Liver (tissue), 9 donors: ENCODE results near the gene RIMBP2. TPM values are rescaled to one million over a fixed set of nuclear protein-coding genes. Genes with fewer than 3 reads are reported as not detected.

Source experiments
- DNase-seq: peaks from one replicate; pipeline ENCODE4 v3.0.0-alpha.2; 2017; ENCODE audit warnings: low spot score
- H3K27ac ChIP-seq, 2 donors: one replicate each; pipeline ENCODE4 v1.7.0; 2013; ENCODE audit warnings: inconsistent platforms in 2 of 2, low read length in 2 of 2, control low read depth in 1 of 2, low read depth in 1 of 2, mild to moderate bottlenecking in 1 of 2
- H3K27me3 ChIP-seq, 4 donors: one replicate each; pipeline versions ENCODE4 v1.6.1 to v1.7.0; 2013; ENCODE audit warnings: low read length in 3 of 4, inconsistent platforms in 1 of 4, mild to moderate bottlenecking in 1 of 4, moderate library complexity in 1 of 4; ENCODE audit not compliant: control insufficient read depth in 4 of 4, insufficient read depth in 4 of 4
- H3K36me3 ChIP-seq, 4 donors: one replicate each; pipeline versions ENCODE4 v1.6.1 to v1.7.0; 2013; ENCODE audit warnings: low read length in 3 of 4, mild to moderate bottlenecking in 3 of 4, low read depth in 1 of 4, moderate library complexity in 1 of 4; ENCODE audit not compliant: control insufficient read depth in 4 of 4, insufficient read depth in 3 of 4
- H3K4me1 ChIP-seq, 4 donors: one replicate each; pipeline versions ENCODE4 v1.6.1 to v1.7.0; 2013; ENCODE audit warnings: low read length in 3 of 4, mild to moderate bottlenecking in 3 of 4, moderate library complexity in 1 of 4; ENCODE audit not compliant: control insufficient read depth in 4 of 4, insufficient read depth in 4 of 4
- H3K4me3 ChIP-seq, 3 donors: one replicate each; pipeline versions ENCODE4 v1.6.1 to v1.7.0; 2013; ENCODE audit warnings: low read length in 3 of 3, control low read depth in 1 of 3, low read depth in 1 of 3, mild to moderate bottlenecking in 1 of 3
- H3K9ac ChIP-seq, 2 donors: one replicate each; pipeline ENCODE4 v1.7.0; 2013; ENCODE audit warnings: low read length in 2 of 2, mild to moderate bottlenecking in 2 of 2, moderate library complexity in 2 of 2, control low read depth in 1 of 2, low read depth in 1 of 2
- H3K9me3 ChIP-seq, 4 donors: one replicate each; pipeline versions ENCODE4 v1.6.1 to v1.7.0; 2013; ENCODE audit warnings: low read length in 3 of 4; ENCODE audit not compliant: control insufficient read depth in 4 of 4
- EGR1 ChIP-seq, 2 donors: IDR thresholded peaks; 2 replicates each; pipeline ENCODE4 v1.6.1; 2016 to 2018; ENCODE audit warnings: antibody characterized with exemption in 2 of 2, low read depth in 2 of 2
- FOXA1 ChIP-seq: IDR thresholded peaks from 2 replicates; pipeline ENCODE4 v1.6.1; 2016; ENCODE audit warnings: antibody characterized with exemption
- FOXA2 ChIP-seq: IDR thresholded peaks from 2 replicates; pipeline ENCODE4 v1.6.1; 2016; ENCODE audit warnings: antibody characterized with exemption
- GABPA ChIP-seq, 2 donors: IDR thresholded peaks in 1 of 2; conservative IDR thresholded peaks in 1 of 2; 2 replicates each; pipeline ENCODE4 v1.6.1; 2016; ENCODE audit warnings: antibody characterized with exemption in 2 of 2, mild to moderate bottlenecking in 1 of 2, moderate library complexity in 1 of 2
- HNF4A ChIP-seq, 2 donors: conservative IDR thresholded peaks; 2 replicates each; pipeline ENCODE4 v1.6.1; 2016; ENCODE audit warnings: antibody characterized with exemption in 2 of 2, mild to moderate bottlenecking in 2 of 2
- HNF4G ChIP-seq: IDR thresholded peaks from 2 replicates; pipeline ENCODE4 v1.6.1; 2016; ENCODE audit warnings: antibody characterized with exemption
- JUND ChIP-seq, 2 donors: IDR thresholded peaks; 2 replicates each; pipeline ENCODE4 v1.6.1; 2016; ENCODE audit warnings: antibody characterized with exemption in 2 of 2
- NR2F2 ChIP-seq: IDR thresholded peaks from 2 replicates; pipeline ENCODE4 v1.6.1; 2016; ENCODE audit warnings: antibody characterized with exemption
- RAD21 ChIP-seq, 2 donors: IDR thresholded peaks; 2 replicates each; pipeline ENCODE4 v1.6.1; 2016; ENCODE audit warnings: antibody characterized with exemption in 2 of 2, mild to moderate bottlenecking in 2 of 2
- RXRA ChIP-seq, 2 donors: IDR thresholded peaks; 2 replicates each; pipeline ENCODE4 v1.6.1; 2017 to 2018; ENCODE audit warnings: antibody characterized with exemption in 2 of 2, mild to moderate bottlenecking in 1 of 2
- SP1 ChIP-seq: IDR thresholded peaks from 2 replicates; pipeline ENCODE4 v1.6.1; 2018; ENCODE audit warnings: antibody characterized with exemption, mild to moderate bottlenecking
- TAF1 ChIP-seq: conservative IDR thresholded peaks from 2 replicates; pipeline ENCODE4 v1.6.1; 2016; ENCODE audit warnings: antibody characterized with exemption, mild to moderate bottlenecking
- YY1 ChIP-seq: IDR thresholded peaks from 2 replicates; pipeline ENCODE4 v1.6.1; 2016; ENCODE audit warnings: antibody characterized with exemption, mild to moderate bottlenecking
- WGBS: extraction: QIAGEN DNeasy Blood & Tissue Kit; methylation state at CpG from one replicate; pipeline ENCODE4 v1.1.7; 2013; 5-methylcytosine and 5-hydroxymethylcytosine counted together
- polyA plus RNA-seq, 2 donors: library from polyadenylated mRNA; stranded (reverse) in 1 of 2; unstranded in 1 of 2; fragments of 200-250 nt in 1 of 2; fragments of >200 nt in 1 of 2; fragmentation: Nextera tagmentation in 1 of 2; extraction: Ambion mirVana in 1 of 2; gene quantifications; one replicate each; pipeline versions ENCODE4 v1.2.1 to v1.2.3, GENCODE V29; 2013 to 2015
- total RNA-seq, 2 donors: library from RNA; depleted of rRNA; stranded (reverse); fragments of >200 nt; gene quantifications; one replicate each; pipeline ENCODE4 v1.2.3, GENCODE V29; 2014
- TF ChIP-seq, protein P1 (sequence below): IDR thresholded peaks from 2 replicates; pipeline ENCODE4 v1.6.1; 2016; ENCODE audit warnings: antibody characterized with exemption
- TF ChIP-seq, protein P2 (sequence below): fragments of 150-350 bp; IDR thresholded peaks from 2 replicates; pipeline ENCODE4 v1.5.1; 2017; ENCODE audit warnings: improper control_type of control experiment, low read depth, low read length; ENCODE audit not compliant: missing input control
- TF ChIP-seq, protein P3 (sequence below): IDR thresholded peaks from 2 replicates; pipeline ENCODE4 v1.6.1; 2016; ENCODE audit warnings: antibody characterized with exemption
- TF ChIP-seq, protein P4 (sequence below): IDR thresholded peaks from 2 replicates; pipeline ENCODE4 v1.6.1; 2016; ENCODE audit warnings: antibody characterized with exemption
- TF ChIP-seq, protein P5 (sequence below): IDR thresholded peaks from 2 replicates; pipeline ENCODE4 v1.6.1; 2016; ENCODE audit warnings: antibody characterized with exemption, mild to moderate bottlenecking
- donor health status: healthy.
- donor health status: healthy.
- donor health status: healthy.
- donor health status: healthy.
- donor health status: healthy.

The RIMBP2 gene
- total and polyA plus RNA-seq, 4 donors: 0.01 to 0.17 (median 0.09) TPM; not detected in 1

DNA sequence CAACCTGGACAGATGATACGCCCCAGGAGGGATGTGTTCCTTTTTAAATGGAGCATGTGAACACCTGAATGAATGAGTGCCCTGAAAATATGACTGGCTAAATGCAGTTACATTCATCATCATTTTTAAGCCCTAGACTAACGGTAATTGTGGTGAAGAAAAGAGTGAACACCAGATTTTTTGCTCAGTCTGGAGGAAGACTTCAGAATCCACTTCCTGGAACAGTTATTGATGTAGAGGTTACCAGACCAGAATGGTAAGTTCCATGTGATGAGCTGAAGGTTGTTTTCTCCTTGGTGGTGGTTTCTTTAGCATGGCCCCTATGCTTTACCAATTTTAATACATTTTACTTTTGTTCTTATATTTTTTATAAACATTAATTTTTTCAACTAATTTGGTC is 349.1 kb downstream of the RIMBP2 start:
- 80% methylated on average over 2 of the region's 2 CpGs for WGBS
- no peaks in the 10 kb centered on the region for H3K27me3 ChIP-seq
- H3K9me3 ChIP-seq: no peaks in the 10 kb centered on the region
- no peaks in the 10 kb centered on the region for H3K4me1 ChIP-seq
- DNase-seq: no peak
- no peaks in the 10 kb centered on the region for H3K36me3 ChIP-seq
- TF ChIP-seq SP1 (no peak), EGR1 (IDR thresholded peaks at IDR 0.05; ENCODE audit: low read depth in 2 of 2) (no peak), TAF1 (no peak), JUND (IDR thresholded peaks at IDR 0.05) (no peak), RAD21 (IDR thresholded peaks at IDR 0.05) (no peak), GABPA (IDR thresholded peaks at IDR 0.05 in 1 of 2, conservative IDR thresholded peaks at IDR 0.05 in 1 of 2) (no peak), NR2F2 (no peak), HNF4G (no peak), FOXA2 (no peak), YY1 (no peak), RXRA (IDR thresholded peaks at IDR 0.05) (no peak), HNF4A (conservative IDR thresholded peaks at IDR 0.05) (no peak), FOXA1 (no peak)
- TF ChIP-seq, protein P1, sequence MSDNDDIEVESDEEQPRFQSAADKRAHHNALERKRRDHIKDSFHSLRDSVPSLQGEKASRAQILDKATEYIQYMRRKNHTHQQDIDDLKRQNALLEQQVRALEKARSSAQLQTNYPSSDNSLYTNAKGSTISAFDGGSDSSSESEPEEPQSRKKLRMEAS: no peak
- TF ChIP-seq, protein P2, sequence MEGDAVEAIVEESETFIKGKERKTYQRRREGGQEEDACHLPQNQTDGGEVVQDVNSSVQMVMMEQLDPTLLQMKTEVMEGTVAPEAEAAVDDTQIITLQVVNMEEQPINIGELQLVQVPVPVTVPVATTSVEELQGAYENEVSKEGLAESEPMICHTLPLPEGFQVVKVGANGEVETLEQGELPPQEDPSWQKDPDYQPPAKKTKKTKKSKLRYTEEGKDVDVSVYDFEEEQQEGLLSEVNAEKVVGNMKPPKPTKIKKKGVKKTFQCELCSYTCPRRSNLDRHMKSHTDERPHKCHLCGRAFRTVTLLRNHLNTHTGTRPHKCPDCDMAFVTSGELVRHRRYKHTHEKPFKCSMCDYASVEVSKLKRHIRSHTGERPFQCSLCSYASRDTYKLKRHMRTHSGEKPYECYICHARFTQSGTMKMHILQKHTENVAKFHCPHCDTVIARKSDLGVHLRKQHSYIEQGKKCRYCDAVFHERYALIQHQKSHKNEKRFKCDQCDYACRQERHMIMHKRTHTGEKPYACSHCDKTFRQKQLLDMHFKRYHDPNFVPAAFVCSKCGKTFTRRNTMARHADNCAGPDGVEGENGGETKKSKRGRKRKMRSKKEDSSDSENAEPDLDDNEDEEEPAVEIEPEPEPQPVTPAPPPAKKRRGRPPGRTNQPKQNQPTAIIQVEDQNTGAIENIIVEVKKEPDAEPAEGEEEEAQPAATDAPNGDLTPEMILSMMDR: no peak
- TF ChIP-seq, protein P3, sequence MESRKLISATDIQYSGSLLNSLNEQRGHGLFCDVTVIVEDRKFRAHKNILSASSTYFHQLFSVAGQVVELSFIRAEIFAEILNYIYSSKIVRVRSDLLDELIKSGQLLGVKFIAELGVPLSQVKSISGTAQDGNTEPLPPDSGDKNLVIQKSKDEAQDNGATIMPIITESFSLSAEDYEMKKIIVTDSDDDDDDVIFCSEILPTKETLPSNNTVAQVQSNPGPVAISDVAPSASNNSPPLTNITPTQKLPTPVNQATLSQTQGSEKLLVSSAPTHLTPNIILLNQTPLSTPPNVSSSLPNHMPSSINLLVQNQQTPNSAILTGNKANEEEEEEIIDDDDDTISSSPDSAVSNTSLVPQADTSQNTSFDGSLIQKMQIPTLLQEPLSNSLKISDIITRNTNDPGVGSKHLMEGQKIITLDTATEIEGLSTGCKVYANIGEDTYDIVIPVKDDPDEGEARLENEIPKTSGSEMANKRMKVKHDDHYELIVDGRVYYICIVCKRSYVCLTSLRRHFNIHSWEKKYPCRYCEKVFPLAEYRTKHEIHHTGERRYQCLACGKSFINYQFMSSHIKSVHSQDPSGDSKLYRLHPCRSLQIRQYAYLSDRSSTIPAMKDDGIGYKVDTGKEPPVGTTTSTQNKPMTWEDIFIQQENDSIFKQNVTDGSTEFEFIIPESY: no peak
- TF ChIP-seq, protein P4, sequence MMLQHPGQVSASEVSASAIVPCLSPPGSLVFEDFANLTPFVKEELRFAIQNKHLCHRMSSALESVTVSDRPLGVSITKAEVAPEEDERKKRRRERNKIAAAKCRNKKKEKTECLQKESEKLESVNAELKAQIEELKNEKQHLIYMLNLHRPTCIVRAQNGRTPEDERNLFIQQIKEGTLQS: no peak
- TF ChIP-seq, protein P5, sequence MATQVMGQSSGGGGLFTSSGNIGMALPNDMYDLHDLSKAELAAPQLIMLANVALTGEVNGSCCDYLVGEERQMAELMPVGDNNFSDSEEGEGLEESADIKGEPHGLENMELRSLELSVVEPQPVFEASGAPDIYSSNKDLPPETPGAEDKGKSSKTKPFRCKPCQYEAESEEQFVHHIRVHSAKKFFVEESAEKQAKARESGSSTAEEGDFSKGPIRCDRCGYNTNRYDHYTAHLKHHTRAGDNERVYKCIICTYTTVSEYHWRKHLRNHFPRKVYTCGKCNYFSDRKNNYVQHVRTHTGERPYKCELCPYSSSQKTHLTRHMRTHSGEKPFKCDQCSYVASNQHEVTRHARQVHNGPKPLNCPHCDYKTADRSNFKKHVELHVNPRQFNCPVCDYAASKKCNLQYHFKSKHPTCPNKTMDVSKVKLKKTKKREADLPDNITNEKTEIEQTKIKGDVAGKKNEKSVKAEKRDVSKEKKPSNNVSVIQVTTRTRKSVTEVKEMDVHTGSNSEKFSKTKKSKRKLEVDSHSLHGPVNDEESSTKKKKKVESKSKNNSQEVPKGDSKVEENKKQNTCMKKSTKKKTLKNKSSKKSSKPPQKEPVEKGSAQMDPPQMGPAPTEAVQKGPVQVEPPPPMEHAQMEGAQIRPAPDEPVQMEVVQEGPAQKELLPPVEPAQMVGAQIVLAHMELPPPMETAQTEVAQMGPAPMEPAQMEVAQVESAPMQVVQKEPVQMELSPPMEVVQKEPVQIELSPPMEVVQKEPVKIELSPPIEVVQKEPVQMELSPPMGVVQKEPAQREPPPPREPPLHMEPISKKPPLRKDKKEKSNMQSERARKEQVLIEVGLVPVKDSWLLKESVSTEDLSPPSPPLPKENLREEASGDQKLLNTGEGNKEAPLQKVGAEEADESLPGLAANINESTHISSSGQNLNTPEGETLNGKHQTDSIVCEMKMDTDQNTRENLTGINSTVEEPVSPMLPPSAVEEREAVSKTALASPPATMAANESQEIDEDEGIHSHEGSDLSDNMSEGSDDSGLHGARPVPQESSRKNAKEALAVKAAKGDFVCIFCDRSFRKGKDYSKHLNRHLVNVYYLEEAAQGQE: no peak
- H3K9ac ChIP-seq: no peak overlapping the region
- no peak overlapping the region for H3K27ac ChIP-seq
- H3K4me3 ChIP-seq: no peak overlapping the region
